Aorta (tissue), 5 donors: Measurements from ENCODE around the gene ACSF2. TPM values are rescaled to one million over a fixed set of nuclear protein-coding genes. Genes with fewer than 3 reads are reported as not detected.

Experiments
- ATAC-seq: fragments of 200-7000 bp; cut with Tn5 transposase; one replicate; pipeline ENCODE4 v1.9.1; 2022; ENCODE audit warnings: moderate library complexity; ENCODE audit not compliant: low FRiP score
- DNase-seq, 2 donors: peaks; one replicate each; pipeline ENCODE4 v3.0.0-alpha.2; 2020
- H3K27ac ChIP-seq, 2 donors: one replicate each; pipeline ENCODE4 v1.5.1; 2013; ENCODE audit warnings: low read length in 2 of 2, mild to moderate bottlenecking in 2 of 2, moderate library complexity in 2 of 2, control low read depth in 1 of 2, inconsistent platforms in 1 of 2, low read depth in 1 of 2
- H3K27me3 ChIP-seq, 2 donors: one replicate each; pipeline ENCODE4 v1.6.1; 2013; ENCODE audit warnings: control low read depth in 1 of 2, low read length in 1 of 2, mild to moderate bottlenecking in 1 of 2, moderate library complexity in 1 of 2; ENCODE audit not compliant: insufficient read depth in 2 of 2, control insufficient read depth in 1 of 2
- H3K36me3 ChIP-seq, 2 donors: one replicate each; pipeline ENCODE4 v1.6.1; 2013; ENCODE audit warnings: control low read depth in 1 of 2, low read length in 1 of 2, mild to moderate bottlenecking in 1 of 2; ENCODE audit not compliant: insufficient read depth in 2 of 2, control insufficient read depth in 1 of 2
- H3K4me1 ChIP-seq, 2 donors: one replicate each; pipeline ENCODE4 v1.6.1; 2013; ENCODE audit warnings: low read length in 2 of 2, control low read depth in 1 of 2, mild to moderate bottlenecking in 1 of 2, moderate library complexity in 1 of 2; ENCODE audit not compliant: insufficient read depth in 2 of 2, control insufficient read depth in 1 of 2
- H3K4me3 ChIP-seq, 2 donors: one replicate each; pipeline ENCODE4 v1.5.1; 2013; ENCODE audit warnings: low read length in 2 of 2, control low read depth in 1 of 2, mild to moderate bottlenecking in 1 of 2
- H3K9me3 ChIP-seq: one replicate; pipeline ENCODE4 v1.6.1; 2013; ENCODE audit warnings: mild to moderate bottlenecking, low read length; ENCODE audit not compliant: control insufficient read depth
- WGBS, 2 donors: extraction: QIAGEN DNeasy Blood & Tissue Kit; methylation state at CpG; one replicate each; pipeline ENCODE4 v1.1.7; 2013; 5-methylcytosine and 5-hydroxymethylcytosine counted together
- intact Hi-C, 2 donors: fragments of 100-400 bp; cut with DNase I; formaldehyde crosslinking; loops; one replicate each; pipeline versions ENCODE4 v1.14.2 to v1.15.0; 2022
- polyA plus RNA-seq, 2 donors: library from polyadenylated mRNA; stranded (reverse); fragments of 200-250 nt; gene quantifications; one replicate each; pipeline ENCODE4 v1.2.3, GENCODE V29; 2013
- total RNA-seq, 2 donors: library from RNA; stranded (reverse); fragmentation: NEBNext Ultra II Directional; extraction: Animal tissue kit (Norgen Biotek cat#: 25700); gene quantifications; one replicate each; pipeline ENCODE4 v1.2.1, GENCODE V29; 2021
- donor health status: healthy with polysubstance abuse.
- donor health status: Bipolar disorder and iron deficiency.
- donor health status: DM: no; HTN: no; CAD: no.
- donor health status: DM: no; HTN: no; CAD: no.
- donor health status: DM: yes; HTN: yes; CAD: no.

Gene ACSF2
- total and polyA plus RNA-seq, 4 donors = 17.8 to 35.8 (median 32.1) TPM

- no peaks in the 10 kb centered on the region for H3K4me1 ChIP-seq
- intact Hi-C loops = no loop called here
- H3K36me3 ChIP-seq = no peaks in the 10 kb centered on the region
- DNase-seq (peak in 1 of 2 donors; percentile 11), ATAC-seq (no peak)
- 97 to 98% methylated on average over 4 of the region's 4 CpGs for WGBS, 2 donors
- H3K4me3 ChIP-seq = no peak overlapping the region
- H3K27ac ChIP-seq = no peak overlapping the region
- no peaks in the 10 kb centered on the region for H3K9me3 ChIP-seq
- no peaks in the 10 kb centered on the region for H3K27me3 ChIP-seq
These were observed 31.6 kb downstream of the ACSF2 start for GRCh38 chr17:50457621-50458020.

- 71 to 78% methylated on average over 3 of the region's 3 CpGs for WGBS, 2 donors
- H3K4me1 ChIP-seq = no peaks in the 10 kb centered on the region
- no peak for ATAC-seq
- intact Hi-C loops = no loop called here
- H3K27ac ChIP-seq = no peak overlapping the region
- no peaks in the 10 kb centered on the region for H3K27me3 ChIP-seq
- DNase-seq = no peak
- H3K4me3 ChIP-seq = no peak overlapping the region
- no peaks in the 10 kb centered on the region for H3K9me3 ChIP-seq
- no peaks in the 10 kb centered on the region for H3K36me3 ChIP-seq
These were observed 32.3 kb downstream of the ACSF2 start for GRCh38 chr17:50458270-50458669.

- intact Hi-C loops = no loop called here
- Histone ChIP-seq H3K36me3 (no peaks in the 10 kb centered on the region), H3K4me1 (no peaks in the 10 kb centered on the region), H3K9me3 (no peaks in the 10 kb centered on the region), H3K4me3 (no peak overlapping the region), H3K27ac (no peak overlapping the region), H3K27me3 (no peaks in the 10 kb centered on the region)
- DNase-seq (peak in 1 of 2 donors; percentile 38), ATAC-seq (no peak)
- 80 to 84% methylated on average over 16 of the region's 16 CpGs for WGBS, 2 donors
These were observed 33.0 kb downstream of the ACSF2 start for GRCh38 chr17:50458701-50459676.

GRCh38 chr17:50459756-50460155 is 33.7 kb downstream of the ACSF2 start:
- ATAC-seq = no peak
- 43 to 62% methylated on average over 4 of the region's 4 CpGs for WGBS, 2 donors
- H3K4me3 ChIP-seq = no peak overlapping the region
- no peaks in the 10 kb centered on the region for H3K4me1 ChIP-seq
- intact Hi-C loops = no loop called here
- H3K27me3 ChIP-seq = no peaks in the 10 kb centered on the region
- no peak for DNase-seq
- no peak overlapping the region for H3K27ac ChIP-seq
- H3K9me3 ChIP-seq = no peaks in the 10 kb centered on the region
- no peaks in the 10 kb centered on the region for H3K36me3 ChIP-seq

- WGBS, 2 donors = 93 to 94% methylated on average over 9 of the region's 9 CpGs
- Histone ChIP-seq H3K27ac (no peak overlapping the region), H3K27me3 (no peaks in the 10 kb centered on the region), H3K9me3 (no peaks in the 10 kb centered on the region), H3K4me3 (no peak overlapping the region), H3K4me1 (no peaks in the 10 kb centered on the region), H3K36me3 (no peaks in the 10 kb centered on the region)
- intact Hi-C loops = no loop called here
- ATAC-seq = no peak
- DNase-seq = no peak
These were observed 35.0 kb downstream of the ACSF2 start for GRCh38 chr17:50460831-50461526.

GRCh38 chr17:50461550-50462132 is 35.6 kb downstream of the ACSF2 start:
- H3K4me3 ChIP-seq = no peak overlapping the region
- 92 to 94% methylated on average over 14 of the region's 14 CpGs for WGBS, 2 donors
- H3K27me3 ChIP-seq = no peaks in the 10 kb centered on the region
- no peak overlapping the region for H3K27ac ChIP-seq
- DNase-seq = no peak
- intact Hi-C loops = no loop called here
- no peaks in the 10 kb centered on the region for H3K36me3 ChIP-seq
- H3K9me3 ChIP-seq = no peaks in the 10 kb centered on the region
- ATAC-seq = no peak
- no peaks in the 10 kb centered on the region for H3K4me1 ChIP-seq

- Histone ChIP-seq H3K4me3 (no peak overlapping the region), H3K9me3 (no peaks in the 10 kb centered on the region), H3K27me3 (no peaks in the 10 kb centered on the region), H3K36me3 (no peaks in the 10 kb centered on the region), H3K27ac (no peak overlapping the region), H3K4me1 (no peaks in the 10 kb centered on the region)
- 83 to 85% methylated on average over 9 of the region's 9 CpGs for WGBS, 2 donors
- DNase-seq (peak in 1 of 2 donors; percentile 39), ATAC-seq (no peak)
- intact Hi-C loops = no loop called here
These were observed 36.4 kb downstream of the ACSF2 start for GRCh38 chr17:50462446-50462845.

- DNase-seq (no peak), ATAC-seq (no peak)
- Histone ChIP-seq H3K36me3 (no peaks in the 10 kb centered on the region), H3K4me1 (no peaks in the 10 kb centered on the region), H3K9me3 (no peaks in the 10 kb centered on the region), H3K27me3 (no peaks in the 10 kb centered on the region), H3K4me3 (no peak overlapping the region), H3K27ac (no peak overlapping the region)
- intact Hi-C loops = no loop called here
- WGBS, 2 donors = 89 to 93% methylated on average over 3 of the region's 3 CpGs
These were observed 38.1 kb downstream of the ACSF2 start for GRCh38 chr17:50464121-50464520.
